H9 (cell line): Measurements from ENCODE around the gene RAB6A. TPM values are rescaled to one million over a fixed set of nuclear protein-coding genes. Genes with fewer than 3 reads are reported as not detected.

Source experiments
- DNase-seq: peaks from one replicate; pipeline ENCODE4 v3.0.0-alpha.2; 2017
- H2AFZ ChIP-seq: one replicate; pipeline ENCODE4 v1.6.1; 2013; ENCODE audit warnings: mild to moderate bottlenecking, low read length, control low read depth, moderate library complexity
- H2AK5ac ChIP-seq: 2 replicates; pipeline ENCODE4 v1.6.1; 2013; ENCODE audit warnings: low read length, control low read depth, mixed read lengths; ENCODE audit not compliant: insufficient read length
- H2BK120ac ChIP-seq: one replicate; pipeline ENCODE4 v1.6.1; 2013; ENCODE audit warnings: low read depth, mild to moderate bottlenecking, low read length, control low read depth, inconsistent platforms; ENCODE audit not compliant: poor library complexity, severe bottlenecking
- H2BK12ac ChIP-seq: 2 replicates; pipeline ENCODE4 v1.6.1; 2013; ENCODE audit warnings: low read length, control low read depth, mixed read lengths, low read depth; ENCODE audit not compliant: insufficient read length
- H2BK15ac ChIP-seq: 2 replicates; pipeline ENCODE4 v1.6.1; 2013; ENCODE audit warnings: low read depth, low read length, control low read depth
- H2BK20ac ChIP-seq: one replicate; pipeline ENCODE4 v1.6.1; 2013; ENCODE audit warnings: low read depth, mild to moderate bottlenecking, low read length, control low read depth, inconsistent platforms; ENCODE audit not compliant: poor library complexity, severe bottlenecking
- H2BK5ac ChIP-seq: 2 replicates; pipeline ENCODE4 v1.6.1; 2013; ENCODE audit warnings: low read length, control low read depth, mixed read lengths; ENCODE audit not compliant: insufficient read length
- H3K14ac ChIP-seq: 2 replicates; pipeline ENCODE4 v1.6.1; 2013; ENCODE audit warnings: low read length, control low read depth; ENCODE audit not compliant: insufficient read depth
- H3K18ac ChIP-seq: 2 replicates; pipeline ENCODE4 v1.6.1; 2013; ENCODE audit warnings: low read depth, mild to moderate bottlenecking, mixed read lengths, low read length, control low read depth; ENCODE audit not compliant: insufficient read length
- H3K23ac ChIP-seq: 2 replicates; pipeline ENCODE4 v1.6.1; 2013; ENCODE audit warnings: low read length, control low read depth, mixed read lengths, low read depth; ENCODE audit not compliant: insufficient read length
- H3K23me2 ChIP-seq: 2 replicates; pipeline ENCODE4 v1.6.1; 2013; ENCODE audit warnings: low read depth, mild to moderate bottlenecking, mixed read lengths, low read length, control low read depth; ENCODE audit not compliant: insufficient read length, poor library complexity, severe bottlenecking
- H3K27ac ChIP-seq: 2 replicates; pipeline ENCODE4 v1.5.1; 2013; ENCODE audit warnings: low read length, control low read depth, mixed read lengths, low read depth; ENCODE audit not compliant: insufficient read length
- H3K27me3 ChIP-seq: 2 replicates; pipeline ENCODE4 v1.6.1; 2013; ENCODE audit warnings: low read length, control low read depth, inconsistent platforms; ENCODE audit not compliant: insufficient read depth
- H3K4ac ChIP-seq: 2 replicates; pipeline ENCODE4 v1.6.1; 2013; ENCODE audit warnings: low read depth, mild to moderate bottlenecking, control low read depth, inconsistent platforms, low read length, moderate library complexity
- H3K4me1 ChIP-seq: 2 replicates; pipeline ENCODE4 v1.6.1; 2013; ENCODE audit warnings: low read length, control low read depth, inconsistent platforms; ENCODE audit not compliant: insufficient read depth
- H3K4me2 ChIP-seq: 2 replicates; pipeline ENCODE4 v1.6.1; 2013; ENCODE audit warnings: low read length, control low read depth, mixed read lengths; ENCODE audit not compliant: insufficient read length, insufficient read depth
- H3K56ac ChIP-seq: 2 replicates; pipeline ENCODE4 v1.6.1; 2013; ENCODE audit warnings: low read depth, mild to moderate bottlenecking, mixed read lengths, low read length, control low read depth; ENCODE audit not compliant: insufficient read length
- H3K79me1 ChIP-seq: 2 replicates; pipeline ENCODE4 v1.6.1; 2013; ENCODE audit warnings: low read depth, mild to moderate bottlenecking, moderate library complexity, low read length, control low read depth, inconsistent platforms; ENCODE audit not compliant: insufficient read depth, poor library complexity, severe bottlenecking
- H3K79me2 ChIP-seq: 2 replicates; pipeline ENCODE4 v1.6.1; 2013; ENCODE audit warnings: low read length, control low read depth, inconsistent platforms; ENCODE audit not compliant: insufficient read depth
- H3K9ac ChIP-seq: 2 replicates; pipeline ENCODE4 v1.6.1; 2013; ENCODE audit warnings: low read length, control low read depth, mixed read lengths; ENCODE audit not compliant: insufficient read length; ENCODE audit errors: extremely low read depth
- H3K9me3 ChIP-seq: one replicate; pipeline ENCODE4 v1.6.1; 2013; ENCODE audit warnings: low read depth, low read length, inconsistent platforms; ENCODE audit not compliant: control insufficient read depth
- H3T11ph ChIP-seq: one replicate; pipeline ENCODE4 v1.6.1; 2013; ENCODE audit warnings: mild to moderate bottlenecking, low read length, control low read depth, inconsistent platforms
- H4K20me1 ChIP-seq: one replicate; pipeline ENCODE4 v1.6.1; 2013; ENCODE audit not compliant: control insufficient read depth, insufficient read length, insufficient read depth
- H4K5ac ChIP-seq: 2 replicates; pipeline ENCODE4 v1.6.1; 2013; ENCODE audit warnings: low read depth, mild to moderate bottlenecking, mixed read lengths, low read length, control low read depth; ENCODE audit not compliant: insufficient read length
- H4K8ac ChIP-seq: replicated peaks from 2 replicates; pipeline ENCODE4 v1.6.1; 2013; ENCODE audit warnings: low read length, control low read depth, mixed read lengths, low read depth; ENCODE audit not compliant: insufficient read length
- H4K91ac ChIP-seq: 2 replicates; pipeline ENCODE4 v1.6.1; 2013; ENCODE audit warnings: low read depth, mild to moderate bottlenecking, moderate library complexity, mixed read lengths, low read length, control low read depth; ENCODE audit not compliant: insufficient read length
- H3K27ac Mint-ChIP-seq, 3 experiments: 2 replicates in 2 of 3; 3 replicates in 1 of 3; pipeline ENCODE4 v1.8.0; 2020 to 2021; ENCODE audit warnings: mixed read lengths in 3 of 3, mild to moderate bottlenecking in 1 of 3, moderate library complexity in 1 of 3
- H3K27me3 Mint-ChIP-seq: 2 replicates; pipeline ENCODE4 v1.8.0; 2021; ENCODE audit warnings: low read depth, mild to moderate bottlenecking, moderate library complexity, mixed read lengths
- H3K36me3 Mint-ChIP-seq, 3 experiments: 2 replicates in 2 of 3; 3 replicates in 1 of 3; pipeline ENCODE4 v1.8.0; 2020 to 2021; ENCODE audit warnings: low read depth in 3 of 3, mixed read lengths in 3 of 3; ENCODE audit not compliant: insufficient read depth in 1 of 3
- H3K4me1 Mint-ChIP-seq, 2 experiments: 2 replicates each; pipeline ENCODE4 v1.8.0; 2020; ENCODE audit warnings: mixed read lengths in 2 of 2
- H3K4me3 Mint-ChIP-seq, 2 experiments: 2 replicates in 1 of 2; 3 replicates in 1 of 2; pipeline ENCODE4 v1.8.0; 2020 to 2021; ENCODE audit warnings: mild to moderate bottlenecking in 2 of 2, mixed read lengths in 2 of 2, moderate library complexity in 1 of 2
- H3K9me3 Mint-ChIP-seq, 2 experiments: 2 replicates in 1 of 2; 3 replicates in 1 of 2; pipeline ENCODE4 v1.8.0; 2020; ENCODE audit warnings: mild to moderate bottlenecking in 2 of 2, mixed read lengths in 2 of 2, moderate library complexity in 1 of 2
- WGBS: extraction: QIAGEN DNeasy Blood & Tissue Kit; methylation state at CpG from one replicate; pipeline ENCODE4 v1.1.7; 2013; ENCODE audit warnings: missing lambda C conversion rate, low lambda C conversion rate, mixed read lengths; ENCODE audit not compliant: insufficient read length; ENCODE audit errors: extremely low coverage; 5-methylcytosine and 5-hydroxymethylcytosine counted together
- total RNA-seq: library from RNA; stranded (reverse); gene quantifications from 2 replicates; pipeline ENCODE4 v1.2.1, GENCODE V29; 2021
- TF ChIP-seq, protein P1 (sequence below): fragments of 200-600 bp; sonication (generic); conservative IDR thresholded peaks from 3 replicates; pipeline ENCODE4 v1.8.0; 2021; ENCODE audit warnings: antibody characterized with exemption, mild to moderate bottlenecking

RAB6A gene
- total RNA-seq, 1 experiment from 2014 or later = 72.8 TPM

DNA sequence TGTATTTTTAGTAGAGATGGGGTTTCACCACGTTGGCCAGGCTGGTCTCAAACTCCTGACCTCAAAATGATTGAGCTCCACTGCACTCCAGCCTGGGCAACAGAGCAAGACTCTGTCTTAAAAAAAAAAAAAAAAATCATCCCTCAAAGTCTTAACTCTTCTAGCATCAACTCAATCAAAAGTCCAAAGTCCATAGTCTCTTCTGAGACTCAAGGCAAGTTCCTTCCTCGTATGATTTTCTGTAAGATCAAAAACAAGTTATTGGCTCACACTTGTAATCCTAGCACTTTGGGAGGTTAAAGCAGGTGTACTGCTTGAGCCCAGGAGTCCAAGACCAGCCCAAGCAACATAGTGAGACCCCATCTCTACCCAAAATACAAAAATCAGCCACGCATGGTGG is 90.1 kb downstream of the RAB6A start:
- Histone ChIP-seq H2BK120ac (no peak overlapping the region), H2BK12ac (no peak overlapping the region), H2BK15ac (no peak overlapping the region), H3K79me1 (no peaks in the 10 kb centered on the region), H3K27me3 (no peaks in the 10 kb centered on the region), H4K5ac (no peak overlapping the region), H3K27ac (no peak overlapping the region), H2AFZ (no peak overlapping the region), H3K79me2 (no peaks in the 10 kb centered on the region), H3K18ac (no peak overlapping the region), H3K56ac (no peak overlapping the region), H3K9me3 (no peaks in the 10 kb centered on the region), H3K14ac (no peak overlapping the region), H3K4me1 (no peaks in the 10 kb centered on the region), H3K4ac (no peak overlapping the region), H3K23ac (no peak overlapping the region), H4K91ac (no peak overlapping the region), H3K9ac (no peak overlapping the region), H2AK5ac (no peak overlapping the region), H4K20me1 (no peaks in the 10 kb centered on the region), H2BK5ac (no peak overlapping the region), H3K23me2 (no peaks in the 10 kb centered on the region), H4K8ac (no peak overlapping the region), H3T11ph (no peak overlapping the region), H2BK20ac (no peak overlapping the region), H3K4me2 (no peak overlapping the region)
- Mint-ChIP-seq H3K4me3 (no peak overlapping the region), H3K27me3 (no peaks in the 10 kb centered on the region), H3K9me3 (no peaks in the 10 kb centered on the region; a peak in 2 of 5 replicates), H3K36me3 (peaks cover 1 to 8% (median 8%) of the 10 kb centered on the region in 3 experiments; a peak in 5 of 7 replicates), H3K27ac (no peak overlapping the region), H3K4me1 (no peaks in the 10 kb centered on the region)
- WGBS = no CpG with 5 or more reads among the region's 3 CpGs
- TF ChIP-seq, protein P1, sequence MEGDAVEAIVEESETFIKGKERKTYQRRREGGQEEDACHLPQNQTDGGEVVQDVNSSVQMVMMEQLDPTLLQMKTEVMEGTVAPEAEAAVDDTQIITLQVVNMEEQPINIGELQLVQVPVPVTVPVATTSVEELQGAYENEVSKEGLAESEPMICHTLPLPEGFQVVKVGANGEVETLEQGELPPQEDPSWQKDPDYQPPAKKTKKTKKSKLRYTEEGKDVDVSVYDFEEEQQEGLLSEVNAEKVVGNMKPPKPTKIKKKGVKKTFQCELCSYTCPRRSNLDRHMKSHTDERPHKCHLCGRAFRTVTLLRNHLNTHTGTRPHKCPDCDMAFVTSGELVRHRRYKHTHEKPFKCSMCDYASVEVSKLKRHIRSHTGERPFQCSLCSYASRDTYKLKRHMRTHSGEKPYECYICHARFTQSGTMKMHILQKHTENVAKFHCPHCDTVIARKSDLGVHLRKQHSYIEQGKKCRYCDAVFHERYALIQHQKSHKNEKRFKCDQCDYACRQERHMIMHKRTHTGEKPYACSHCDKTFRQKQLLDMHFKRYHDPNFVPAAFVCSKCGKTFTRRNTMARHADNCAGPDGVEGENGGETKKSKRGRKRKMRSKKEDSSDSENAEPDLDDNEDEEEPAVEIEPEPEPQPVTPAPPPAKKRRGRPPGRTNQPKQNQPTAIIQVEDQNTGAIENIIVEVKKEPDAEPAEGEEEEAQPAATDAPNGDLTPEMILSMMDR = no peak
- no peak for DNase-seq
